Body of pancreas (tissue), 4 donors: ENCODE measurements around the gene CEP128. TPM values are rescaled to one million over a fixed set of nuclear protein-coding genes. Genes with fewer than 3 reads are reported as not detected.
A peak's percentile ranks its signal among the peaks of the same experiment; 100 is the strongest.

Source experiments
- ATAC-seq: fragments of 150-250 bp; one replicate; pipeline ENCODE4 v1.9.1; 2016
- DNase-seq, 4 donors: peaks; one replicate each; pipeline ENCODE4 v3.0.0-alpha.2; 2019
- H3K27ac ChIP-seq, 4 donors: fragments of 200-600 bp; sonication (generic); 1 replicate in 3 of 4; 2 replicates in 1 of 4; pipeline versions ENCODE4 v1.5.1 to v1.6.1; 2016 to 2019; ENCODE audit warnings: mild to moderate bottlenecking in 1 of 4, mixed read lengths in 1 of 4, moderate library complexity in 1 of 4
- H3K27me3 ChIP-seq, 2 donors: fragments of 200-600 bp; sonication (generic); one replicate each; pipeline ENCODE4 v1.6.0; 2016; ENCODE audit warnings: mild to moderate bottlenecking in 1 of 2
- H3K36me3 ChIP-seq, 2 donors: fragments of 200-600 bp; sonication (generic); replicated peaks in 1 of 2; 2 replicates each; pipeline ENCODE4 v1.5.1; 2016; ENCODE audit warnings: low read depth in 2 of 2; ENCODE audit not compliant: insufficient read depth in 1 of 2
- H3K4me1 ChIP-seq: fragments of 200-600 bp; sonication (generic); one replicate; pipeline ENCODE4 v1.6.0; 2016
- H3K4me3 ChIP-seq, 2 donors: fragments of 200-600 bp; sonication (generic); 1 replicate in 1 of 2; 2 replicates in 1 of 2; pipeline ENCODE4 v1.5.1; 2016 to 2019
- H3K9me3 ChIP-seq, 3 donors: fragments of 200-600 bp; sonication (generic); 1 replicate in 2 of 3; 2 replicates in 1 of 3; pipeline ENCODE4 v1.5.1; 2016
- CTCF ChIP-seq, 7 experiments: fragments of 450-650 bp in 4 of 7; fragments of 200-600 bp in 3 of 7; sonication (generic) in 3 of 7; IDR thresholded peaks; one replicate each; pipeline ENCODE4 v1.5.1; 2016 to 2019; ENCODE audit warnings: antibody characterized with exemption in 7 of 7
- POLR2A ChIP-seq, 3 donors: fragments of 450-650 bp; IDR thresholded peaks; one replicate each; pipeline ENCODE4 v1.6.1; 2016; ENCODE audit warnings: antibody characterized with exemption in 3 of 3, mild to moderate bottlenecking in 2 of 3
- WGBS, 2 donors: methylation state at CpG; one replicate each; pipeline ENCODE4 v1.1.5; 2017; 5-methylcytosine and 5-hydroxymethylcytosine counted together
- intact Hi-C: fragments of 100-400 bp; cut with DNase I; formaldehyde crosslinking; loops from one replicate; pipeline ENCODE4 v1.15.1; 2023
- total RNA-seq, 2 donors: library from RNA; depleted of rRNA; stranded (reverse); fragments of >200 nt; gene quantifications; one replicate each; pipeline ENCODE4 v1.1.0, GENCODE V29; 2016

CEP128 gene
- total RNA-seq, 2 donors from 2014 or later, result 7.8 to 14.5 TPM

- peaks cover 0 to 9% (median 0%) of the 10 kb centered on the region in 3 donors for H3K9me3 ChIP-seq
- WGBS, 2 donors, result 0 to 46% methylated on average over 1 of the region's 1 CpG
- no peaks in the 10 kb centered on the region for H3K36me3 ChIP-seq
- no peaks in the 10 kb centered on the region for H3K27me3 ChIP-seq
- no peak overlapping the region for H3K4me3 ChIP-seq
- intact Hi-C loops, result no loop called here
- TF ChIP-seq POLR2A (IDR thresholded peaks at IDR 0.05) (no peak), CTCF (IDR thresholded peaks at IDR 0.05) (no peak)
- no peak for ATAC-seq
- H3K27ac ChIP-seq, result no peak overlapping the region
- H3K4me1 ChIP-seq, result no peaks in the 10 kb centered on the region
- no peak for DNase-seq
Observed at GRCh38 chr14:80867091-80867490, 74.4 kb downstream of the CEP128 start.

- Histone ChIP-seq H3K4me3 (no peak overlapping the region), H3K4me1 (no peaks in the 10 kb centered on the region), H3K9me3 (peaks cover 0 to 1% (median 0%) of the 10 kb centered on the region in 3 donors), H3K36me3 (no peaks in the 10 kb centered on the region), H3K27me3 (no peaks in the 10 kb centered on the region), H3K27ac (no peak overlapping the region)
- ATAC-seq (no peak), DNase-seq (no peak)
- WGBS, 2 donors, result 95 to 98% methylated on average over 2 of the region's 2 CpGs
- TF ChIP-seq POLR2A (IDR thresholded peaks at IDR 0.05), result no peak
- TF ChIP-seq CTCF (IDR thresholded peaks at IDR 0.05), result no peak
- intact Hi-C loops, result no loop called here
Observed at GRCh38 chr14:80865565-80865964, 76.0 kb downstream of the CEP128 start.

- no peak for DNase-seq
- no peak for ATAC-seq
- Histone ChIP-seq H3K4me3 (no peak overlapping the region), H3K36me3 (no peaks in the 10 kb centered on the region), H3K4me1 (no peaks in the 10 kb centered on the region), H3K27me3 (no peaks in the 10 kb centered on the region), H3K9me3 (no peaks in the 10 kb centered on the region), H3K27ac (no peak overlapping the region)
- intact Hi-C loops, result no loop called here
- no peak for TF ChIP-seq POLR2A (IDR thresholded peaks at IDR 0.05)
- TF ChIP-seq CTCF (IDR thresholded peaks at IDR 0.05), result no peak
- 49 to 64% methylated on average over 3 of the region's 3 CpGs for WGBS, 2 donors
Observed at GRCh38 chr14:80862983-80863382, 78.6 kb downstream of the CEP128 start.

GRCh38 chr14:80862541-80862940, 79.0 kb downstream of the CEP128 start:
- H3K36me3 ChIP-seq, result no peaks in the 10 kb centered on the region
- no peaks in the 10 kb centered on the region for H3K27me3 ChIP-seq
- intact Hi-C loops, result no loop called here
- H3K9me3 ChIP-seq, result no peaks in the 10 kb centered on the region
- WGBS, 2 donors, result 93 to 96% methylated on average over 5 of the region's 5 CpGs
- ATAC-seq (no peak), DNase-seq (no peak)
- H3K4me1 ChIP-seq, result no peaks in the 10 kb centered on the region
- no peak for TF ChIP-seq CTCF (IDR thresholded peaks at IDR 0.05)
- no peak for TF ChIP-seq POLR2A (IDR thresholded peaks at IDR 0.05)
- no peak overlapping the region for H3K4me3 ChIP-seq
- no peak overlapping the region for H3K27ac ChIP-seq

- Histone ChIP-seq H3K27me3 (no peaks in the 10 kb centered on the region), H3K9me3 (no peaks in the 10 kb centered on the region), H3K27ac (no peak overlapping the region), H3K4me1 (no peaks in the 10 kb centered on the region), H3K36me3 (no peaks in the 10 kb centered on the region), H3K4me3 (no peak overlapping the region)
- no peak for DNase-seq
- ATAC-seq, result no peak
- WGBS, 2 donors, result 25 to 26% methylated on average over 4 of the region's 4 CpGs
- TF ChIP-seq CTCF (IDR thresholded peaks at IDR 0.05) (peak; percentile 28 to 76 (median 70)), POLR2A (IDR thresholded peaks at IDR 0.05) (no peak)
- intact Hi-C loops, result no loop called here
Observed at GRCh38 chr14:80850197-80850814, 91.2 kb downstream of the CEP128 start.
